H1 (cell line): ENCODE measurements around the gene PHEX. TPM values are rescaled to one million over a fixed set of nuclear protein-coding genes. Genes with fewer than 3 reads are reported as not detected.

ENCODE experiments used
- CTCF ChIA-PET: fragments of 300-600 bp; sonication (Branson Sonifier 250); formaldehyde crosslinking; loops from one replicate; lab custom pipeline; 2021; ENCODE audit not compliant: partially characterized antibody; lab: Charles Lee
- POLR2A ChIA-PET: fragments of 300-600 bp; sonication (Branson Sonifier 250); formaldehyde crosslinking; loops from one replicate; lab custom pipeline; 2021; ENCODE audit warnings: inconsistent platforms; ENCODE audit not compliant: partially characterized antibody; lab: Charles Lee
- DNase-seq, 2 experiments: peaks; one replicate each; pipeline versions ENCODE4 v3.0.0 to v3.0.0-alpha.2; 2010 to 2022; ENCODE audit warnings: low spot score in 2 of 2, low read depth in 1 of 2, mixed read lengths in 1 of 2
- FAIRE-seq: peaks from 2 replicates; lab custom pipeline; 2011; peaks lifted over from hg19 to GRCh38; lab: Jason Lieb, UNC
- H2AFZ ChIP-seq: 2 replicates; pipeline ENCODE4 v1.8.1; 2012; ENCODE audit warnings: low read length, inconsistent platforms
- H2AK5ac ChIP-seq: 2 replicates; pipeline ENCODE4 v1.6.1; 2013; ENCODE audit warnings: low read depth, low read length
- H2BK120ac ChIP-seq: replicated peaks from 2 replicates; pipeline ENCODE3; 2013; ENCODE audit warnings: low read depth, low read length, inconsistent platforms
- H2BK12ac ChIP-seq: 2 replicates; pipeline ENCODE4 v1.6.1; 2013; ENCODE audit warnings: low read depth, low read length
- H2BK15ac ChIP-seq: 2 replicates; pipeline ENCODE4 v1.6.1; 2013; ENCODE audit warnings: low read length
- H2BK20ac ChIP-seq: 2 replicates; pipeline ENCODE4 v1.6.1; 2013; ENCODE audit warnings: low read length
- H2BK5ac ChIP-seq: 2 replicates; pipeline ENCODE4 v1.6.1; 2013; ENCODE audit warnings: low read depth, low read length
- H3K14ac ChIP-seq: 2 replicates; pipeline ENCODE4 v1.6.1; 2013; ENCODE audit warnings: inconsistent platforms; ENCODE audit not compliant: insufficient read length
- H3K18ac ChIP-seq: 2 replicates; pipeline ENCODE4 v1.6.1; 2013; ENCODE audit warnings: low read length; ENCODE audit errors: extremely low read depth
- H3K23ac ChIP-seq: 2 replicates; pipeline ENCODE4 v1.6.1; 2013; ENCODE audit warnings: inconsistent platforms; ENCODE audit not compliant: insufficient read length
- H3K23me2 ChIP-seq: 2 replicates; pipeline ENCODE4 v1.6.1; 2013; ENCODE audit warnings: low read depth, low read length
- H3K27ac ChIP-seq: 2 replicates; pipeline ENCODE4 v1.6.1; 2011; ENCODE audit warnings: low read depth, low read length, inconsistent platforms
- H3K27me3 ChIP-seq, 4 experiments: replicated peaks in 1 of 4; 1 replicate in 1 of 4; 2 replicates in 3 of 4; pipeline versions ENCODE4 v1.6.1 to v1.8.1; 2011 to 2013; ENCODE audit warnings: low read length in 3 of 4, mild to moderate bottlenecking in 3 of 4, inconsistent platforms in 2 of 4, mixed read lengths in 2 of 4, moderate library complexity in 1 of 4; ENCODE audit not compliant: control insufficient read depth in 3 of 4, insufficient read depth in 3 of 4; ENCODE audit errors: extremely low read depth in 1 of 4
- H3K36me3 ChIP-seq, 4 experiments: 2 replicates each; pipeline versions ENCODE4 v1.6.1 to v1.8.1; 2011 to 2013; ENCODE audit warnings: mild to moderate bottlenecking in 4 of 4, low read length in 3 of 4, moderate library complexity in 2 of 4, control low read depth in 1 of 4, inconsistent platforms in 1 of 4; ENCODE audit not compliant: insufficient read depth in 4 of 4, control insufficient read depth in 2 of 4
- H3K4ac ChIP-seq: replicated peaks from 2 replicates; pipeline ENCODE3; 2013; ENCODE audit warnings: low read length, low read depth, mixed read lengths, inconsistent platforms; ENCODE audit not compliant: insufficient read length
- H3K4me1 ChIP-seq, 4 experiments: replicated peaks in 1 of 4; 1 replicate in 1 of 4; 2 replicates in 3 of 4; pipeline versions ENCODE4 v1.6.1 to v1.8.1; 2011 to 2013; ENCODE audit warnings: low read length in 3 of 4, inconsistent platforms in 2 of 4, mixed read lengths in 1 of 4; ENCODE audit not compliant: insufficient read depth in 4 of 4, control insufficient read depth in 3 of 4
- H3K4me2 ChIP-seq, 2 experiments: 2 replicates each; pipeline versions ENCODE4 v1.6.1 to v1.8.1; 2011 to 2013; ENCODE audit warnings: low read depth in 2 of 2, low read length in 2 of 2, control low read depth in 1 of 2, inconsistent platforms in 1 of 2, mild to moderate bottlenecking in 1 of 2; ENCODE audit not compliant: insufficient read depth in 1 of 2
- H3K4me3 ChIP-seq, 4 experiments: fragments of 200-600, 300-600 bp in 1 of 4; sonication (generic), shearing (Covaris generic), sonication (Bioruptor Twin) in 1 of 4; 2 replicates each; pipeline versions ENCODE4 v1.5.1 to v1.8.1; 2011 to 2016; ENCODE audit warnings: low read length in 4 of 4, low read depth in 3 of 4, control low read depth in 2 of 4, inconsistent platforms in 2 of 4, mild to moderate bottlenecking in 2 of 4, mixed read lengths in 1 of 4, moderate library complexity in 1 of 4; ENCODE audit not compliant: insufficient read depth in 2 of 4; ENCODE audit errors: extremely low read depth in 1 of 4
- H3K56ac ChIP-seq: replicated peaks from 2 replicates; pipeline ENCODE3; 2013; ENCODE audit warnings: low read depth, mild to moderate bottlenecking, mixed read lengths, low read length, inconsistent platforms; ENCODE audit not compliant: insufficient read length
- H3K79me1 ChIP-seq: 2 replicates; pipeline ENCODE4 v1.6.1; 2013; ENCODE audit warnings: low read depth, low read length, control low read depth
- H3K79me2 ChIP-seq, 2 experiments: 2 replicates each; pipeline versions ENCODE4 v1.6.1 to v1.8.1; 2012 to 2013; ENCODE audit warnings: low read length in 2 of 2, mild to moderate bottlenecking in 2 of 2, inconsistent platforms in 1 of 2; ENCODE audit not compliant: insufficient read depth in 2 of 2, control insufficient read depth in 1 of 2
- H3K9ac ChIP-seq, 4 experiments: replicated peaks in 1 of 4; 1 replicate in 1 of 4; 2 replicates in 3 of 4; pipeline versions ENCODE4 v1.6.1 to v1.8.1; 2011 to 2013; ENCODE audit warnings: low read depth in 3 of 4, low read length in 3 of 4, control low read depth in 2 of 4, mild to moderate bottlenecking in 2 of 4, moderate library complexity in 2 of 4, inconsistent platforms in 1 of 4; ENCODE audit errors: extremely low read depth in 1 of 4
- H3K9me3 ChIP-seq, 2 experiments: 2 replicates each; pipeline versions ENCODE4 v1.6.1 to v1.8.1; 2012 to 2013; ENCODE audit warnings: mild to moderate bottlenecking in 2 of 2, moderate library complexity in 2 of 2, control low read depth in 1 of 2, inconsistent platforms in 1 of 2, low read depth in 1 of 2, low read length in 1 of 2, mixed read lengths in 1 of 2; ENCODE audit not compliant: insufficient read depth in 2 of 2
- H4K20me1 ChIP-seq, 2 experiments: replicated peaks in 1 of 2; 2 replicates each; pipeline versions ENCODE3 to v1.8.1; 2011 to 2013; ENCODE audit warnings: inconsistent platforms in 2 of 2, low read length in 2 of 2, mild to moderate bottlenecking in 1 of 2; ENCODE audit not compliant: insufficient read depth in 2 of 2, control insufficient read depth in 1 of 2
- H4K5ac ChIP-seq: 2 replicates; pipeline ENCODE4 v1.6.1; 2013; ENCODE audit warnings: low read length, low read depth, mixed read lengths, inconsistent platforms; ENCODE audit not compliant: insufficient read length
- H4K8ac ChIP-seq: 2 replicates; pipeline ENCODE4 v1.8.0; 2013; ENCODE audit warnings: mild to moderate bottlenecking, moderate library complexity, low read length, inconsistent platforms; ENCODE audit not compliant: insufficient read depth; ENCODE audit errors: extremely low read depth
- H4K91ac ChIP-seq: replicated peaks from 2 replicates; pipeline ENCODE3; 2013; ENCODE audit warnings: low read length, mixed read lengths, inconsistent platforms; ENCODE audit not compliant: insufficient read length
- CHD7 ChIP-seq: fragments of 300-600 bp; sonication (generic); IDR thresholded peaks from 2 replicates; pipeline ENCODE4 v1.7.1; 2012; ENCODE audit warnings: low read length, moderate library complexity, mild to moderate bottlenecking, inconsistent platforms; ENCODE audit not compliant: insufficient replicate concordance
- WGBS, 2 experiments: shearing (Covaris generic) in 1 of 2; methylation state at CpG; one replicate each; pipeline versions ENCODE4 v1.1.6 to v1.1.7; 2013 to 2015; ENCODE audit warnings: low lambda C conversion rate in 2 of 2, mixed read lengths in 2 of 2, inconsistent platforms in 1 of 2, low coverage in 1 of 2, missing lambda C conversion rate in 1 of 2; ENCODE audit not compliant: insufficient replicate concordance in 2 of 2, insufficient coverage in 1 of 2, insufficient read length in 1 of 2; ENCODE audit errors: extremely low coverage in 1 of 2, missing lambda C conversion rate in 1 of 2; 5-methylcytosine and 5-hydroxymethylcytosine counted together
- polyA plus RNA-seq, 7 experiments: library from polyadenylated mRNA; depleted of rRNA in 3 of 7; stranded (reverse) in 5 of 7; unstranded in 2 of 7; fragments of >200 nt in 5 of 7; fragments of 200-250 nt in 2 of 7; gene quantifications; 1 replicate in 5 of 7; 2 replicates in 1 of 7; 4 replicates in 1 of 7; pipeline versions ENCODE4 v1.2.1 to v1.2.3, GENCODE V29; 2011 to 2013; ENCODE audit warnings: missing spikeins in 2 of 7, mixed read lengths in 2 of 7
- total RNA-seq: library from RNA; stranded (reverse); fragmentation: NEBNext Ultra II Directional; extraction: Animal tissue kit (Norgen Biotek cat#: 25700); gene quantifications from 2 replicates; pipeline ENCODE4 v1.2.1, GENCODE V29; 2021

PHEX gene
- total and polyA plus RNA-seq, 2 of the 8 experiments (the other 6 are each of a cell fraction or from before 2014, with no cell fraction given): 0.03 to 0.11 TPM

GRCh38 chrX:22124098-22124497, 92.0 kb downstream of the PHEX start:
- no peaks in the 10 kb centered on the region; a peak in 1 of 7 replicates for H3K4me1 ChIP-seq
- H3K9ac ChIP-seq: no peak overlapping the region
- FAIRE-seq: no peak
- H3K79me2 ChIP-seq: no peaks in the 10 kb centered on the region
- no peak overlapping the region for H3K4me2 ChIP-seq
- H4K8ac ChIP-seq: no peak overlapping the region
- no peak overlapping the region for H2AK5ac ChIP-seq
- no peak overlapping the region for H3K14ac ChIP-seq
- no peak overlapping the region for H3K4ac ChIP-seq
- no peak overlapping the region for H3K56ac ChIP-seq
- CTCF ChIA-PET: no interaction called here
- H3K18ac ChIP-seq: no peak overlapping the region
- no peaks in the 10 kb centered on the region for H4K20me1 ChIP-seq
- no peak overlapping the region for H2BK20ac ChIP-seq
- no peaks in the 10 kb centered on the region for H3K23me2 ChIP-seq
- H3K79me1 ChIP-seq: no peaks in the 10 kb centered on the region
- H3K36me3 ChIP-seq: no peaks in the 10 kb centered on the region
- no peaks in the 10 kb centered on the region for H3K27me3 ChIP-seq
- H2BK12ac ChIP-seq: no peak overlapping the region
- WGBS, 2 experiments: 94% methylated on average over 6 of the region's 6 CpGs; no CpG with 5 or more reads in 1 of the 2 experiments
- H2BK15ac ChIP-seq: no peak overlapping the region
- H2BK5ac ChIP-seq: no peak overlapping the region
- H3K27ac ChIP-seq: no peak overlapping the region
- H4K91ac ChIP-seq: no peak overlapping the region
- H3K9me3 ChIP-seq: no peaks in the 10 kb centered on the region
- no peak overlapping the region for H2BK120ac ChIP-seq
- no peak overlapping the region for H2AFZ ChIP-seq
- H3K23ac ChIP-seq: no peak overlapping the region
- H4K5ac ChIP-seq: no peak overlapping the region
- DNase-seq: no peak
- POLR2A ChIA-PET: no interaction called here
- H3K4me3 ChIP-seq: no peak overlapping the region
- no peak for TF ChIP-seq CHD7
